Heart left ventricle (tissue), 16 donors: ENCODE results near the gene UBE2H. TPM values are rescaled to one million over a fixed set of nuclear protein-coding genes. Genes with fewer than 3 reads are reported as not detected.

Experiments used
- ATAC-seq, 4 donors: fragments of 200-7000 bp; cut with Tn5 transposase; one replicate each; pipeline ENCODE4 v1.9.1; 2020 to 2022; ENCODE audit warnings: moderate library complexity in 4 of 4, mild to moderate bottlenecking in 3 of 4, moderate number of reproducible peaks in 1 of 4
- DNase-seq, 5 donors: peaks; one replicate each; pipeline ENCODE4 v3.0.0-alpha.2; 2020
- H3K27ac ChIP-seq, 12 donors: fragments of 200-600 bp; sonication (generic) in 4 of 12; one replicate each; pipeline versions ENCODE4 v1.5.0 to v1.8.0; 2016 to 2022; ENCODE audit warnings: mild to moderate bottlenecking in 2 of 12
- H3K27me3 ChIP-seq, 9 donors: fragments of 200-600 bp; sonication (generic) in 2 of 9; one replicate each; pipeline versions ENCODE4 v1.5.1 to v1.8.0; 2016 to 2022; ENCODE audit warnings: mild to moderate bottlenecking in 3 of 9
- H3K36me3 ChIP-seq, 9 donors: fragments of 200-600 bp; sonication (generic) in 2 of 9; one replicate each; pipeline versions ENCODE4 v1.5.0 to v1.8.0; 2018 to 2022; ENCODE audit warnings: mild to moderate bottlenecking in 2 of 9
- H3K4me1 ChIP-seq, 12 donors: fragments of 200-600 bp; sonication (generic) in 4 of 12; one replicate each; pipeline versions ENCODE4 v1.5.0 to v1.8.0; 2016 to 2022; ENCODE audit warnings: mild to moderate bottlenecking in 3 of 12
- H3K4me3 ChIP-seq, 12 donors: fragments of 200-600 bp; sonication (generic) in 4 of 12; one replicate each; pipeline versions ENCODE4 v1.5.0 to v1.8.0; 2017 to 2022; ENCODE audit warnings: mild to moderate bottlenecking in 9 of 12, moderate library complexity in 4 of 12
- H3K9me3 ChIP-seq, 12 donors: fragments of 200-600 bp; sonication (generic) in 4 of 12; one replicate each; pipeline versions ENCODE4 v1.5.0 to v1.8.0; 2016 to 2022; ENCODE audit warnings: mild to moderate bottlenecking in 1 of 12
- CTCF ChIP-seq, 12 donors: fragments of 200-600 bp; sonication (generic) in 4 of 12; IDR thresholded peaks; one replicate each; pipeline versions ENCODE4 v1.5.0 to v1.8.0; 2018 to 2022; ENCODE audit warnings: antibody characterized with exemption in 12 of 12, mild to moderate bottlenecking in 5 of 12
- POLR2A ChIP-seq, 2 donors: fragments of 450-650 bp; IDR thresholded peaks; one replicate each; pipeline ENCODE4 v1.6.1; 2017; ENCODE audit warnings: antibody characterized with exemption in 2 of 2, mild to moderate bottlenecking in 2 of 2, moderate library complexity in 2 of 2
- WGBS, 4 donors: extraction: QIAGEN DNeasy Blood & Tissue Kit in 2 of 4; methylation state at CpG; one replicate each; pipeline versions ENCODE4 v1.1.5 to v1.1.7; 2013 to 2018; 5-methylcytosine and 5-hydroxymethylcytosine counted together
- intact Hi-C, 10 donors: fragments of 100-400 bp; cut with DNase I; formaldehyde crosslinking; loops; one replicate each; pipeline versions ENCODE4 v1.11.1 to v1.14.2; 2022
- polyA plus RNA-seq, 2 donors: library from polyadenylated mRNA; stranded (reverse); fragments of 200-250 nt; gene quantifications; one replicate each; pipeline ENCODE4 v1.2.3, GENCODE V29; 2013
- total RNA-seq, 9 donors: library from RNA; depleted of rRNA in 2 of 9; stranded (reverse); fragments of >200 nt in 2 of 9; fragmentation: NEBNext Ultra II Directional in 3 of 9; extraction: Animal tissue kit (Norgen Biotek cat#: 25700) in 3 of 9; gene quantifications; one replicate each; pipeline versions ENCODE4 v1.1.0 to v1.2.4, GENCODE V29; 2016 to 2023
- donor health status: ischemic (EF 13 %, LVEDD 7.1; RV severe dilation, severe dysfunction).
- donor health status: healthy with polysubstance abuse.
- donor health status: DM: no; HTN: yes; CAD: no.
- donor health status: DM: no; HTN: no; CAD: no.
- donor health status: ischemic (EF 25% LVEDD 6.9; RV normal size, moderate dysfunction).
- donor health status: ischemic (EF 25% LVEDD 5.7; RV mildly dilated, moderate dysfunction).
- donor health status: healthy.
- donor health status: DM: yes; HTN: yes; CAD: no.
- donor health status: ischemic (EF 35%, LVEDD 5.7; RV mildly dilated, moderate dysfunction).
- donor health status: nonischemic (EF 11% LVEDD 7.7; RV severe dilation, severe dysfunction).
- donor health status: DM: yes; HTN: yes; CAD: no.
- donor health status: PGD.
- donor health status: ischemic (EF 29% LVEDD 5.4; RV normal size, mild dysfunction).
- donor health status: nonischemic (EF 23%, LVEDD 6.1; RV moderate dilation, normal function).

Gene UBE2H
- total and polyA plus RNA-seq, 11 donors, result 46.5 to 219 (median 112) TPM

DNA sequence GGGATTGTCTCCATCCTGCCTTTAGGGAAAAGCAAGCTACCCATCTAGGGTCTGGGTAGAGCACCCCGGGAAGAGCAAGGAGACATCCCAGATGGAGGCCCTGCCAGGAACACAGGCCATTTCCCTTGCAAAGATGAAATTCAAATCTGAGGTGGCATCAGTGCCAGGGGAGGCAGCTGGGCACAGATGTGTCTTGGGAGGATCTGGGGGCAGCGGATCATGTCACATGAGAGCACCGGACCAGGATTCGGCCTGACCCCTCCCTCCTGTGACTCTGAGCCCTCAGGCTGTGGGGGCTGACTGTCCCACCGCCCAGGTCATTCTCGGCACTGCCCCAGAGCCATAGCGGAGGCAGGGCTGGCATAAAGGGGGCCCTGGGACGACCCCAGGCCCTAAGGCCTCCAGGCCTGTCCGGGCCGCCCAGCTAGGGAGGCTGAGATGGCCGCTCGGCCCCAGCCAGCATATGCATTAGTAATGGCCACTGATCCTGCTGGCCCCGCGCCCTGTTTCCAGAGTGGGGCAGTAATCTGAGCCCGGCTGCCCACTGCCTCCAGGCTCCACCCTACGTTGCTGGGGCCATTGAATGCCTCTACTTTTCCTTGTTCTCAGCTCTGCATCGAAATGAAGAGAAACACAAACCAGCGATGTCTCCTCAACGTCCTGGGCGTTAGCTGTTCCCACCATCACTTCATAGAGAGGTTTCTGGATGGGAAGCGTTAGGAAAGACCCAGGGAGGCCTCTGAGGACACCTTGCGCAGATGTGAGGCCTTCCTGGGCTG, 148.5 kb downstream of the UBE2H start:
- H3K36me3 ChIP-seq, result no peaks in the 10 kb centered on the region
- H3K27me3 ChIP-seq, result peaks cover 0 to 5% (median 0%) of the 10 kb centered on the region in 9 donors
- 93 to 95% (median 93%) methylated on average over 15 to 22 of the region's 22 CpGs for WGBS, 4 donors
- H3K27ac ChIP-seq, result no peak overlapping the region
- DNase-seq, result no peak
- intact Hi-C loops, result no loop called here
- H3K4me1 ChIP-seq, result peaks cover 0 to 8% (median 0%) of the 10 kb centered on the region in 12 donors
- TF ChIP-seq POLR2A (IDR thresholded peaks at IDR 0.05) (no peak), CTCF (IDR thresholded peaks at IDR 0.05) (no peak)
- no peak overlapping the region for H3K4me3 ChIP-seq
- no peak for ATAC-seq
- no peaks in the 10 kb centered on the region for H3K9me3 ChIP-seq

DNA sequence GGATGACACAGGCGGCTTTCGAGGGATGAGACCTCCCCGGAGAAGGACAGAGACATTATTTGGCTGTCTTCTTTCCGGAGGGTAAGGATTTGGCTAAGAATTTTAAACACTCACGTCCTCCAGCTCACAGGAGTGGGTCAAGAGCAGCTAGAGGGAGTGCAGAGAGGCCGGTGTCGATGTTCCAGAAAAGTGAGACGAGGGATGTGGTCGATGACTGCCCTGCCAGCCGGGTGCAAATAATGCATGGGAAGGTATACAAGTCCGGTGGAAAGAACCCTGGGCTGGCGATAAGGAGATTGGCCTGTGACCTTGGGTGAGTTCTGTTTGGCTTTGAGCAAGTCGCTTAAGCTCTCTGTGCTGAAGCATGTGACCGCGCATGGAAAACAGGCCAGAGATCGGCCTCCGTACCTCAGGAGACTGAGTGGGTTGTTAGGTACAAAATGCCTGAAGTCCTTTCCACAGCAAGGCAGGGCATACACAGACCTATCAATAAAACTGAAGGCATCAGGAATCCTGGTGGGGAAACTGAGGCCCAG, 149.1 kb downstream of the UBE2H start:
- peaks cover 0 to 8% (median 0%) of the 10 kb centered on the region in 12 donors for H3K4me1 ChIP-seq
- no peaks in the 10 kb centered on the region for H3K36me3 ChIP-seq
- TF ChIP-seq CTCF (IDR thresholded peaks at IDR 0.05), result no peak
- no peak for TF ChIP-seq POLR2A (IDR thresholded peaks at IDR 0.05)
- WGBS, 4 donors, result 84 to 92% (median 89%) methylated on average over 17 of the region's 17 CpGs
- H3K4me3 ChIP-seq, result no peak overlapping the region
- intact Hi-C loops, result no loop called here
- H3K9me3 ChIP-seq, result no peaks in the 10 kb centered on the region
- ATAC-seq (no peak), DNase-seq (no peak)
- H3K27ac ChIP-seq, result no peak overlapping the region
- peaks cover 0 to 5% (median 0%) of the 10 kb centered on the region in 9 donors for H3K27me3 ChIP-seq

GRCh38 chr7:129801882-129802281, 150.9 kb downstream of the UBE2H start:
- H3K4me1 ChIP-seq, result peaks cover 0 to 8% (median 0%) of the 10 kb centered on the region in 12 donors
- DNase-seq (no peak), ATAC-seq (no peak)
- H3K27me3 ChIP-seq, result peaks cover 0 to 5% (median 0%) of the 10 kb centered on the region in 9 donors
- TF ChIP-seq POLR2A (IDR thresholded peaks at IDR 0.05), result no peak
- TF ChIP-seq CTCF (IDR thresholded peaks at IDR 0.05), result no peak
- intact Hi-C loops, result no loop called here
- no peaks in the 10 kb centered on the region for H3K36me3 ChIP-seq
- H3K27ac ChIP-seq, result no peak overlapping the region
- no peaks in the 10 kb centered on the region for H3K9me3 ChIP-seq
- 64 to 77% (median 73%) methylated on average over 5 of the region's 5 CpGs for WGBS, 4 donors
- no peak overlapping the region for H3K4me3 ChIP-seq

DNA sequence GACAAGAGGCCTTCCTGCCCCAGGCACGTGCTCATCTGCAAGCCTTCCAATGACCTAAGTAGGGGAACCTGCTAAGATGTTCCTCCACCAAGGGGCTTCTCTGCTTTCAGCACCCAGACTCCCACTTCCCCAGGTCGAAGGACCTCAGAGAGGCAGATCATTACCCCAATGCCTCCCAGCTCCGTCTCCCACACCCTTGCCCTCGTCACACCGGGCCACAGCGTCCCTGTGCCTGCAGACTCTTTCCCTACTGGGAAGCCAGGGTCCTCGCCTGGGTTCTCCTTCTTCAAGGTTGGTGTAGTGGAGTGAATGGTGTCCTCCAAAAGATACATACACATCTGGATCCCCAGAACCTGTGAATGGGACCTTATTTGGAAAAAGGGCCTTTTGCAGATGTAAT, 151.9 kb downstream of the UBE2H start:
- no peak overlapping the region for H3K27ac ChIP-seq
- H3K36me3 ChIP-seq, result no peaks in the 10 kb centered on the region
- no peaks in the 10 kb centered on the region for H3K9me3 ChIP-seq
- WGBS, 4 donors, result 84 to 97% (median 86%) methylated on average over 5 to 7 of the region's 7 CpGs
- peaks cover 0 to 5% (median 0%) of the 10 kb centered on the region in 9 donors for H3K27me3 ChIP-seq
- peaks cover 0 to 8% (median 0%) of the 10 kb centered on the region in 12 donors for H3K4me1 ChIP-seq
- H3K4me3 ChIP-seq, result no peak overlapping the region
- no peak for TF ChIP-seq POLR2A (IDR thresholded peaks at IDR 0.05)
- TF ChIP-seq CTCF (IDR thresholded peaks at IDR 0.05), result no peak
- no peak for DNase-seq
- intact Hi-C loops, result no loop called here
- no peak for ATAC-seq
